ENCODE results near the gene SDK2. TPM values are rescaled to one million over a fixed set of nuclear protein-coding genes. Genes with fewer than 3 reads are reported as not detected.

SDK2 gene
- total and polyA plus RNA-seq, 8 donors: 0.04 to 0.31 (median 0.17) TPM

DNA sequence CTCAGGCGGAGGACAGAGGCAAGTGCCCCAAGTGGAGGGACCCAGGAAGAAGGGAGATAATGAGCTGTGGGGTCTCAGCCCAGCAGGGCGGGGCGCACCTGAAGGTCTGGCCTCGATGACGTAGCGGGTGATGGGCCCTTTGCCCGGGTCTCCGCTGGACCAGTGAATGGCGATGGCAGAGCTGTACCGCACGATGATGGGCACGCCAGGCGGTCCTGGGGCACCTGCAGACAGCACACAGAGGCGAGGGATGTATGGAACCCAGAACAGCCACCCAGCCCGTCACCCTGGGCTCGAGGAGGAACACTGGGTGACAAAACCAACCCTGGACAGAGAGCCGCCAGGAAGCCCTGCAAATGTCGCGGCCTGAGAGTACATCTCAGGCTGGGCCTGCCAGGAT, 286.3 kb downstream of the SDK2 start:
- H3K4me3 ChIP-seq: no peak overlapping the region
- ATAC-seq (no peak), FAIRE-seq (no peak), DNase-seq (no peak)
- TF ChIP-seq, protein P1, sequence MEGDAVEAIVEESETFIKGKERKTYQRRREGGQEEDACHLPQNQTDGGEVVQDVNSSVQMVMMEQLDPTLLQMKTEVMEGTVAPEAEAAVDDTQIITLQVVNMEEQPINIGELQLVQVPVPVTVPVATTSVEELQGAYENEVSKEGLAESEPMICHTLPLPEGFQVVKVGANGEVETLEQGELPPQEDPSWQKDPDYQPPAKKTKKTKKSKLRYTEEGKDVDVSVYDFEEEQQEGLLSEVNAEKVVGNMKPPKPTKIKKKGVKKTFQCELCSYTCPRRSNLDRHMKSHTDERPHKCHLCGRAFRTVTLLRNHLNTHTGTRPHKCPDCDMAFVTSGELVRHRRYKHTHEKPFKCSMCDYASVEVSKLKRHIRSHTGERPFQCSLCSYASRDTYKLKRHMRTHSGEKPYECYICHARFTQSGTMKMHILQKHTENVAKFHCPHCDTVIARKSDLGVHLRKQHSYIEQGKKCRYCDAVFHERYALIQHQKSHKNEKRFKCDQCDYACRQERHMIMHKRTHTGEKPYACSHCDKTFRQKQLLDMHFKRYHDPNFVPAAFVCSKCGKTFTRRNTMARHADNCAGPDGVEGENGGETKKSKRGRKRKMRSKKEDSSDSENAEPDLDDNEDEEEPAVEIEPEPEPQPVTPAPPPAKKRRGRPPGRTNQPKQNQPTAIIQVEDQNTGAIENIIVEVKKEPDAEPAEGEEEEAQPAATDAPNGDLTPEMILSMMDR (IDR thresholded peaks at IDR 0.05): no peak
- no peaks in the 10 kb centered on the region for H3K36me3 ChIP-seq
- no peaks in the 10 kb centered on the region for H3K9me3 ChIP-seq
- peaks cover 0 to 9% (median 0%) of the 10 kb centered on the region in 3 donors for H3K4me1 ChIP-seq
- H3K27me3 ChIP-seq: no peaks in the 10 kb centered on the region
- WGBS, 2 donors: 85 to 91% methylated on average over 18 to 19 of the region's 19 CpGs
- intact Hi-C loops (cut with DNase I): no loop called here
- peak overlapping the region in 1 of 4 donors; percentile 10 for H3K27ac ChIP-seq

DNA sequence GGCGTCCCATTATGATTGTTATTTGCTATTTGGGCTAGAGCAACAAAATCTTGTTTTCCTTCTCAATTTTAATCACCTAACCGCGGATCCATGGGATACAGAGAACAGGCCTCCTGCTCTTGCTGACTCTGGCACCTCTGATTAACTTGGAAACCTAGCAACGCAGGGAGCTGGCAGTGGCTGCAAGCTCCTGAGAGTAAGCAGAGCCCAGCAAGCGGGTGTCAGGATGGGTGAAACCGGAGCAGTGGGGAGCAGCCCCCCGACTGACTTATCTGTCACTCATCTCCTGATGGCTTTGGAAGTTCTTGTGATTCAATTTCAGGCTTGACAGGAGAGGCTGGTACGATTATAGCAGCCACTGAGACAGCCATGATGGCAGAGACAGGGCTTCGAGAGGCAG, 286.9 kb downstream of the SDK2 start:
- ATAC-seq: peak in 2 of 4 donors; percentile 15 to 40
- no peak overlapping the region for H3K4me3 ChIP-seq
- H3K27ac ChIP-seq: peak overlapping the region in 1 of 4 donors; percentile 10
- 60 to 70% methylated on average over 9 of the region's 9 CpGs for WGBS, 2 donors
- no peaks in the 10 kb centered on the region for H3K9me3 ChIP-seq
- H3K36me3 ChIP-seq: no peaks in the 10 kb centered on the region
- no peak for FAIRE-seq
- no peaks in the 10 kb centered on the region for H3K27me3 ChIP-seq
- intact Hi-C loops (cut with DNase I): no loop called here
- TF ChIP-seq, protein P1 (IDR thresholded peaks at IDR 0.05): no peak
- peaks cover 0 to 9% (median 0%) of the 10 kb centered on the region in 3 donors for H3K4me1 ChIP-seq
- no peak for DNase-seq

DNA sequence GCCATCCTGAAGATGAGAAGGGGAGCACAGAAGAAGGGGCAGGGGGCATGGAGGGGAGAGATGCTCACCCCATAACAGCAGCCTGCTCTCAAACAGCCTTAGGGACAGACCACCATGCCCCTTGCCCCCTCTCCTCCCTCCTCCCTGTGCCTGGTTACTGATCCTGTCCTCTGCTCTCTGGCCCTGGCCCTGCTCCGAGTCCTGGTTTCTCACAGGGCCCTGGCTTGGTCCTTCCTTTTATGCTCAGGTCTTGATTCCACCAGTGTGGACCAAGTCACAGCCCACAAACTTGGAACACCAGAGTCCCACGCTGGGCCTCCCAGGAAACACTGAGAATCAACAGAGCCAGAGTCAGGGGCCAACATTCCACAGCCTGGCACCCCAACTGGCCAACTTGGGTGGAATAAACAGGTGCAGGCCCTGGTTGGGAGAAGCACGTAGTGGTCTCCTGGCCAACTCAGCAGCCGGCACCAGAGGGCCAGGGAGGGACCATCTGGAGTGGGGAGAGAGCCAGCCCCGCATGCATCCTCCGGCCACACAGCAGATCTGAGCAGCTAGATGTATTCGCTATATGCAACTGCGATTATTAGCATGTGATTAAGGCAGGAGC, 287.6 kb downstream of the SDK2 start:
- H3K27me3 ChIP-seq: no peaks in the 10 kb centered on the region
- H3K4me3 ChIP-seq: no peak overlapping the region
- FAIRE-seq (no peak), ATAC-seq (no peak), DNase-seq (no peak)
- H3K27ac ChIP-seq: no peak overlapping the region
- peaks cover 0 to 9% (median 0%) of the 10 kb centered on the region in 3 donors for H3K4me1 ChIP-seq
- H3K9me3 ChIP-seq: no peaks in the 10 kb centered on the region
- H3K36me3 ChIP-seq: no peaks in the 10 kb centered on the region
- WGBS, 2 donors: 83 to 84% methylated on average over 8 of the region's 8 CpGs
- TF ChIP-seq, protein P1 (IDR thresholded peaks at IDR 0.05): no peak
- intact Hi-C loops (cut with DNase I): no loop called here

DNA sequence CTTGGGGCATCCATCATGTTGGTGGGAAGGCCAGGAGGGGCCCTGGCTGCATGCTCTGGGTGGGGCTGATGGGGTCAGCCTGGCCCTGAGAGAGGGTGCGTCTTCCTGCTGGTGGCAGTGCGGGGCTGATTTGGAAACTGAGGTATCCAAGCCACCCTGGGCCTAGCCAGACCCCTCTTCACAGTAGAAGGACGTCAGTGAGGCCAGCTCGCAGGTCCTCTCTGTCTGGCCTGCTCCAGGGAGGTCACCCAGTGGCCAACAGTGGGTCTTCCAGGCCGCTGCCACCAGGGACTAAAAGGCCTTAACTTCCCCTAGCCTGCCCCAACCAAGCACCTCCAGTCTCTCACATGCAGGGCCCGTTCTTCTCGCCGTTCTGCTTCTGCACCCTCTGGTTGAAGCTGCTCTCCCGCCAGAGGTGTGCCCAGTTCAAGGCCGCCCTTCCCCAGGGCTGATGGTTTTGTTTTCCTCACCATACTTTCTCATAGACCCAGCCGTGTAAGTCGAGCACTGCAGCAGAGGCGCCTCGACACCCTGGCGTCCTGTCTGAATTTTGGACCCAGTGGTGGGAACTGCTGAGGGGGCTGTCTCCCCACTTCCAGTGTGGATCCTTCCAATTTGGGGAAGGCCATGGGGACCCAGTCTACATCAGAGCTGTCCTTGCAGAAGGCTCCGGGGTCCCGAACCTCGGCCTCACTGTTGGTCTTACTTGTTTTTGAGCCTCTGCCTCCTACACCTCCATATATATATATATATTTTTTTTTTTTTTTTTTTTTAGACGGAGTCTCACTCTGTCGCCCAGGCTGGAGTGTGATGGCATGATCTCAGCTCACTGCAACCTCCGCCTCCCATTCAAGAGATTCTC, 289.6 kb downstream of the SDK2 start:
- FAIRE-seq (no peak), ATAC-seq (no peak), DNase-seq (no peak)
- WGBS, 2 donors: 86 to 87% methylated on average over 20 to 21 of the region's 21 CpGs
- H3K9me3 ChIP-seq: no peaks in the 10 kb centered on the region
- no peak overlapping the region for H3K27ac ChIP-seq
- intact Hi-C loops (cut with DNase I): no loop called here
- no peaks in the 10 kb centered on the region for H3K27me3 ChIP-seq
- no peak overlapping the region for H3K4me3 ChIP-seq
- H3K4me1 ChIP-seq: peaks cover 0 to 2% (median 0%) of the 10 kb centered on the region in 3 donors
- TF ChIP-seq, protein P1 (IDR thresholded peaks at IDR 0.05): no peak
- H3K36me3 ChIP-seq: no peaks in the 10 kb centered on the region

DNA sequence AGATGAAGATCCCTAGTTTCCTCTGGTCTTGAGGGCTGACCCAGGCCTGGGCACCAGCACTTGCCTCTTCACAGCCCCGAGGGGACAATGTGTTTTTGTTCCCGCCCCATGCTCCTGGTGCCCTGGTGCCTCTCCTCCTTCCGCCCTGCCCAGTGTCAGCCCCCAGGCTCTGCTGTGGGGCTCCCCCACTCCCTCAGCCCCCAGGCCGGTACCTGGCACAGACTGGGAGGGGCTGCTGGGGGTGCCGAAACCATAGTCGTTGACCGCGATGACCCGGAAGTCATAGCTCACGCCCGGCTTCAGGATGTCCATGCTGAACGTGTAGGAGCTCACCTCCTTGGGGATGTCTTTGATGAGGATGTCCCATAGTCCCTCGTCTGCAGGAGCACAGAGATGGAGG, 292.0 kb downstream of the SDK2 start:
- H3K27me3 ChIP-seq: no peaks in the 10 kb centered on the region
- no peaks in the 10 kb centered on the region for H3K9me3 ChIP-seq
- no peak overlapping the region for H3K27ac ChIP-seq
- no peak overlapping the region for H3K4me3 ChIP-seq
- intact Hi-C loops (cut with DNase I): no loop called here
- FAIRE-seq (no peak), ATAC-seq (no peak), DNase-seq (no peak)
- no peaks in the 10 kb centered on the region for H3K36me3 ChIP-seq
- WGBS, 2 donors: 90 to 92% methylated on average over 13 of the region's 13 CpGs
- no peaks in the 10 kb centered on the region for H3K4me1 ChIP-seq
- TF ChIP-seq, protein P1 (IDR thresholded peaks at IDR 0.05): no peak
